T-helper 2 cell treated with Interferon-gamma antibody and Interleukin-4, amounts not matched to agents 100 ng/mL and 5 ng/mL, for 36 hours (primary cell): ENCODE measurements around the gene FAM193B. TPM values are rescaled to one million over a fixed set of nuclear protein-coding genes. Genes with fewer than 3 reads are reported as not detected.
"Not testable (repeated sequence)": the region's sequence is repeated elsewhere in the genome, so short reads cannot be mapped to it uniquely, and the experiment has no call there.

Source experiments
- intact Hi-C: fragments of 100-400 bp; cut with micrococcal nuclease; formaldehyde crosslinking; loops from one replicate; pipeline ENCODE4 v1.15.1; 2023
- total RNA-seq: library from RNA; stranded (reverse); gene quantifications from 2 replicates; pipeline ENCODE4 v1.2.3, GENCODE V29; 2022

FAM193B gene
- total RNA-seq, 1 donor from 2014 or later, result 91.1 TPM

DNA sequence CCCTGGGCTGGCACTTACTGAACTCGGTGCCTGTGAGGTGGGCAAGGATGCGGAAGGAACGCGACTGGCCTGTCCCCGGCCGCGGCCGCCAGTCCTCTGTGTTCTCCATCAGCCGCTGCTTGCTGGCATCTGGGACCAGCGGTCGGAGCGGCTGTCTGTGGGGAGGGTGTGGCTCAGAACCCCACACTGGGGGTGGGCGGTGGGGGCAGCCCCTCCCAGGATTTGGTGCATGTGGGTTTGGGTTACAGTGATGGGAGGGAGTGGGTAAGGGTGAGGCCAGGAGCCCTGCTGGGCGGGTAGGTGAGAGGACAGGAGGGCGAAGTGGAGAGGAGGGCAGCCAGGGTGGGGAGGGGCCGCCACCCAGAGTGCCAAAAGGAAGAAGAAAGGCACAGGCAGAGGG is 63.4 kb downstream of the FAM193B start:
- intact Hi-C loops, result no loop called here

DNA sequence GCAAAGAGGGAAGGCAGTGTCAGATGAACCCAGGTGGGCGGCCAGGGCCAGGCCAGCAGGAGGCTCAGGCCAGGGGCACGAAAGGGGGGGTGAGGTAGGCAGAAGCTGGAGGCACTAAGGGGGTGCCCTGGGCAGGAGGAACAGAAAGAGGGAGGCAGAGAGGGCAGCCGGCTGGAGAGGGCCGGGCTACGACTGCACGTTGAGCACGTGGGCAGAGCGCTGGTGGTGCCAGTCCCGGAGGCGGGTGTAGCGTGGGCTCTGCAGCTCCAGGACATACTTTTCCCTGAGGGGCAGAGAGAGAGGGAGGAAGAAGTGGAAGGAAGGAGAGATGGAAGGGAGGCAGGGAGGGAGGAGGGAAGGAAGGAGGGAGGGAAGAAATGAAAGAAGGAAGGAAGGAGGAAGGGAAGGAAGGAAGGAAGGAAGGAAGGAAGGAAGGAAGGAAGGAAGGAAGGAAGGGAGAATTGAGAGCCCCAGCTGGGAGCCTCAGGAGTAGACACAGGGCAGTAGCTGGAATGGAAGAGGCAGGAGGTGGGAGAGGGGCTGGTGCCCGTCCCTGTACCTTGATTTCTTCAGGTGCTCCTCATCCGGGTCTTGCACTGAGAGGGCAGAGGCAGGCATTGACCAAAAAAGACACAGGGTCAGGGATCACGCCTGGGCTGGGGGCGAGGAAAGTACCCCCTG is 63.9 kb downstream of the FAM193B start:
- intact Hi-C loops, result no loop called here

DNA sequence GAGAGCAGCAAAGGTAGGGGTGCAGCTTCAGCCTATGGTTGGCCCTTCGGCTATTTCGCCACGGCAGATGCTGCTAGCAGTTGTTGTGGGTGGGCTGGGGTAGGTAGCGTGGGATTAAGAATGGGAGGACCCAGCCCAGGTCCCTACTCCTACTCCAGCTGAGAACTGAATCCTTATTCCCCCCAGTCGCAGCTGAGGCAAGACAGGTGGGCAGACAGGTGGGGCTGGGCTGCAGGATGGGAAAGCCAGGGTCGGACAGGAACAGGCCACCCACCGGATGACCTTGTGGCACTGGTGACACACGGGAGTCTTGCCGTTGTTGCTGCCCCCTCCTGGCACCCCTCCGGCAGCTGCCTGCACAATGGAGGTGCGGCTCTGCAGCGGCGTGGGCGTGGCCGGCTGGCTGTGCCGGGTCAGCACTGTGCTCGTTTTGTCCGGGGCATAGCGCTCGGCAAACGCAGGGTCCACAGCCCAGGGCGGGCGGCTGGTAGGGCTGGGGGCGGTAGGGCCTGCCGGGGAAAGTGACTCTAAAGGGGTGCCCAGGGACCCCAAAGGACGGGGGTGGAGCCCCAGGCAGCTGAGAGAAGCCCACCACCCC is 65.1 kb downstream of the FAM193B start:
- intact Hi-C loops, result no loop called here

DNA sequence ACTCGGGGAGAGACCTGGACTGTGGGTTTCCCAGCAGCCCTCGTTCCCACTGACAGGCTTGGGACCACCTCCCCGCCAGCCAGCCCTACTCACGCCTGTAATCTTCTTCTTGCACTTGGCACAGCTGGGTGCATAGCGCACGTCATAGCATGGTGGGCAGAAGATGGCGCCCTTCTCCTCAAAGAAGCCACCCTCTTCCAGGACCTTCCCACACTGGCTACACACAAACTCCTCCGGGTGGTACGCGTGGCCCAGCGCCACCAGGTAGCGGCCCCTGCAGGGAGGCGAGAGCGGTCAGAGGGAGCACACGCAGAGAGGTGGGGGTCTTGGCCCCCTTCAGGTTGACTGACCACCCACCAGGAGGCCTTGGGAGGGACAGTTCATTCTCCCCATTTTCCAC is 66.4 kb downstream of the FAM193B start:
- intact Hi-C loops, result no loop called here

DNA sequence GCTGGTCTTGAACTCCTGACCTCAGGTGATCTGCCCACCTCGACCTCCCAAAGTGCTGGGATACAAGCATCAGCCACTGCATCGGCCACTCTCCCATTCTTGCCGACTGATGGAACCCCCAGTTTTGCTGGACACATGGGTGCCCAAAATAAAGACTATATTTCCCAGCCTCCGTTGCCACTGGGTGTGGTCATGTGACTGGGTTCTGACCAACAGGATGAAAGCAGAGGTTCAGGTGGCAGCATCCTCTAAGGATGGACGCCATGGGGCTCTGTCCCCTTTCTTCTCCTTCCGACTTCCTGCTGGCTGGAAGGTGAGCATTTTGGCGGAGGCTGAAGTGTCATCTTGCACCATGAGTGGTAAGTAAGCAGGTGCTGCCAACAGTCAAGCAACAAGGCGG is 67.2 kb downstream of the FAM193B start:
- intact Hi-C loops, result no loop called here

DNA sequence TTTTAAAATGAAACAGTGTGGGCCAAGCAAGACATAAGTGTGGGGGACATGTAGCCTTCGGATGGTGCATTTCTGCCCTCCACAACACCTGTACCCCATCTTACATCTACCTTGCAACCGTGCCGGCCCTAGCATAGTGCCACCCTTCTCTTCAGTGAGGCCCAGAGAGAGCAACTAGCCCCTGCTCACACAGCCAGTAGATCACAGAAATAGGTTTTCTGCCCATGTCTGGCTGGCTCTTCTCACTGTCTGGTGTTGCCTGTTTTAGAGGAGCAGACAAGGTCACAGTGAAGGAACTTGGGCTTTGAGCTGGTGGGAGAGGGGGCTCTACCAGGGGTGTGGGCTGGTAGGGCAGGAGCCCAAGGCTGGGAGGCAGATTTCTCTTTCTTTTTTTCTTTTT is 68.1 kb downstream of the FAM193B start:
- intact Hi-C loops, result no loop called here

DNA sequence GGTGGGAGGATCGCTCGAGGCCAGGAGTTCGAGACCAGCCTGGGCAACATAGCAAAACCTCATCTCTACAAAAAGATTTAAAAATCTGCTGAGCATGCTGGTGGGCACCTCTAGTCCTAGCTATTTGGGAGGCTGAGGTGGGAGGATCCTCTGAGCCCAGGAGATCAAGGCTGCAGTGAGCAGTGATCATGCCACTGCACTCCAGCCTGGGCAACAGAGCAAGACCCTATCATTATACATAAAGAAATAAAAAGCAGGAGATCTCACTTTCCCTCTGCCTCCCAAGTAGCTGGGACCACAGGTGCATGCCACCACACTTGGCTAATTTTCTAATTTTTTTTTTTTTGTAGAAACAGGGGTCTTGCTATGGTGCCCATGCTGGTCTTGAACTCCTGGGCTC is 68.6 kb downstream of the FAM193B start:
- intact Hi-C loops, result not testable (repeated sequence)

DNA sequence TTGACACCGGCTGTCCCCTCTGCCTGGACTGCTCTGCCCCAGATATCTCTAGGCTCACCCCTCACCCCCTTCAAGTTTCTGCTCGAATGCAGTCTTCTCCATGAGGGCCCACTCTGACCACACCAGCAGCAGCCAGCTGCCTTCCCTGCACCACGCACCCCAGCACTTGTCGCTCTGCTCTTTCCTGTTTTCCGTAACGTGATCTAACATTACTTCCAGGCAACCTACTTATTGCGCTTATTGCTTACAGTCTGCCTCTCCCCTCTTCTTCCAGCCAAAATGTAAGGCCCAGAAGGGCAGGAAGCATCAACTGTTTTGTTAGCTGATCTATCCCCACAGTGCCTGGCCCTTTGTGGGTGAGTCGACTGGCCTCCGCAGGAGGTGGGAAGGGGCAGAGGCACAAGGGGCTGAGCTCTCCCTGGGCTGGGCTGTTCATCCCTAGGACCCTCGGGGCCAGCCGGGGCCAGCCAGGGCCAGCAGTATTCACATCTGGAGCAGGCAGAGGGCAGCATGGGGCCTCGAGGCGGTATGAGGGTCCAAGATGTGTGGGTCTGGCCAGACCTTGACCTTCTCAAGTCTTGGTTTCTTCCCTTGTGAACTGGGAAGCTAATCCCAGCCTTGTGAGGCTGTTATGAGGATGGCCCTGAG is 69.3 kb downstream of the FAM193B start:
- intact Hi-C loops, result no loop called here

DNA sequence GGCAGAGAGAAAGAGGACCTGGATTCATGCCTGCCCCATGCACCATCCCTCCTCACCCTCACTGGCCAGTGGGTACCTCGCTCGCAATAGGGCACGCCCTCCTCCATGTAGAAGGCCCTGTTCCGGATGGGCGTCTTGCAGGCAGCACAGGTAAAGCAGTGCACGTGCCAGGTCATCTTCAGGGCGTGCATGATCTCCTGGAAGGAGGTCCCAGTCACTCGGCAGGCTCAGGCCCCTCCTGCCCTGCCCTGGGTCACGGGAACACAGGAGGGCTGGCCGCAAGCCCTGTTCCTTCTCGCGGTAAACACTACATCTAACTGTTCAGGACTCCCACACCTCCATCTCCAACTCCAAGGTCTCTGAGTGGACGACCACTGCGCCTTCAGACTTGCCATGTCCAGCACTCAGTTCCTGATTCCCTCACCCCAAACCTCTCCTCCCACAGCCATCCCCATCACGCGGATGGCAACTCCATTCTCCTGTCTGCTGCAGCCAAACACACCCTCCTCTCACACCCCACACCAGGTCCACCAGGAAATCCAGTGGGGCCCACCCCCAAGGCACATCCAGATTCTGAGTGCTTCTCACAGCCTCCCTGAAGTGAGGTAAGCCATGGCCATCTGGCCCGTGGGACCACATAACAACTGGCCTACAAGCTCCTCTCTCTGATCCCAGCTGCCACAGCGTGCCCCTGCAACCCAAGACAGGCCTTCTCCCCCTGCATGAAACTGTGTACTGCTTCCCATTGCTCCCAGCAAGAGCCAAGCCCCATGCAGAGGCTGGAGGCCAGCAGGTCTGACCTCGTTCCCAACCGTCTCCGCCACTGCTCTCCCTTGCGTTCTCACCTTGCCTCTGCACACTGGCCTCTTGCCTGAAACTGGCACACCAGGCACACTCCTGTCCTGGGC is 70.1 kb downstream of the FAM193B start:
- intact Hi-C loops, result no loop called here

DNA sequence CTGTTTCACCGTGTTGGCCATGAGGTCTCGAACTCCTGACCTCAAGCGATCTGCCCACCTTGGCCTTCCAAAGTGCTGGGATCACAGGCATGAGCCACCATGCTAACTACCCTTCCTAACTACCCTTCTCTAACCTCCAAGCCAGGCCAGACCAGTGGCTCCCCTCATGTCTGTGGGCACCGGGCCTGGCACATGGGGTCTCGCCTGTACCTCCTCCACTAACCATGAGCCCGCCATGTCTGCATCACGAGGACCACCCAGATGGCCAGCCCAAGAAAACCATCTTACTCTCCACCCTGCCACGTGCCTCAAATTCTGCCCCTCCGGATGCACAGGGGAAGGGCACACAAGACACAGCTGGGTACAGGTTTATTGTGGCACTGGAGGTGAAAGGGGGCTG is 71.3 kb downstream of the FAM193B start:
- intact Hi-C loops, result no loop called here

DNA sequence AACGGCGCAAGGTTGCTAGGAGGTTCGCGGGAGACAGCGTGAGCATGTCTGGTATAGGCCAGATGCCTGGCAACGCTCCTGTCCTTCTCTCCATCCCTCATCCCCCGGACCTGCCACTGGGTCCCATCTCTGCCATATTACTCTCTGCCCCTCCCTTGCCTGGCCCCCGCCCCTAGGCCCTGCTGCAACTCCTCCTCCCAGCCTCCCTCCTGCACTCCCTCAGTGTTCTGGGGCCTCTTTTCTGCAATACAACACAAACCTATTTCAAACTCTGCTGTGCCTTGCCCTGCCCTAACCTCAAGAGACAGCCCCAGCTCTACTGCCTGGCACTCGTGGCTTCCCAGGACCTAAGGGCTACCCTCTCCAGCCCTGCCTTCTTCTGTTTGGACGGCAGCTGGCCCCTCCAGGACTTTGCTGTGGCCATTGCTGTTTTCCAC is 72.0 kb downstream of the FAM193B start:
- intact Hi-C loops, result no loop called here

DNA sequence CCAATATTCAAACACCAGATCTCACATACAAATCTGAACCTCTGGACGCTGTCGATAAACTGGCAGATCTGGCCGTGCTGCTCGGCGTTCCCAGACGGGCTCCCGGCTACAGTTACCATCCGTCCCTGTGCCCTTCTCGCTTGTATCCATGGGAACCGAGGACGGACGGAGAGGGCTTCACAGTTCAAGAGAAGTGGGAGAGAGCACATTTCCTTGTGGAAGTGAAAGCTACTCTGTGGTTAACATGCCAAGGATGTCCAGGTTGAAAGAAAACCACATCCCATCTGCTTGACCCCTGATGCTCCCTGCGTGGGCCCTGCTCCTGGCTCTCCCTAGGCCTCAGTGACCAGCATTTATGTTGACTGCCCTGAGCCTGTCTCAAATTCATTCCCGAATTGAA is 74.6 kb downstream of the FAM193B start:
- intact Hi-C loops, result loop anchor here (1.0 kb wide), 1 partner anchor 18 kb away; the partner anchor contains the start of gene PDLIM7

DNA sequence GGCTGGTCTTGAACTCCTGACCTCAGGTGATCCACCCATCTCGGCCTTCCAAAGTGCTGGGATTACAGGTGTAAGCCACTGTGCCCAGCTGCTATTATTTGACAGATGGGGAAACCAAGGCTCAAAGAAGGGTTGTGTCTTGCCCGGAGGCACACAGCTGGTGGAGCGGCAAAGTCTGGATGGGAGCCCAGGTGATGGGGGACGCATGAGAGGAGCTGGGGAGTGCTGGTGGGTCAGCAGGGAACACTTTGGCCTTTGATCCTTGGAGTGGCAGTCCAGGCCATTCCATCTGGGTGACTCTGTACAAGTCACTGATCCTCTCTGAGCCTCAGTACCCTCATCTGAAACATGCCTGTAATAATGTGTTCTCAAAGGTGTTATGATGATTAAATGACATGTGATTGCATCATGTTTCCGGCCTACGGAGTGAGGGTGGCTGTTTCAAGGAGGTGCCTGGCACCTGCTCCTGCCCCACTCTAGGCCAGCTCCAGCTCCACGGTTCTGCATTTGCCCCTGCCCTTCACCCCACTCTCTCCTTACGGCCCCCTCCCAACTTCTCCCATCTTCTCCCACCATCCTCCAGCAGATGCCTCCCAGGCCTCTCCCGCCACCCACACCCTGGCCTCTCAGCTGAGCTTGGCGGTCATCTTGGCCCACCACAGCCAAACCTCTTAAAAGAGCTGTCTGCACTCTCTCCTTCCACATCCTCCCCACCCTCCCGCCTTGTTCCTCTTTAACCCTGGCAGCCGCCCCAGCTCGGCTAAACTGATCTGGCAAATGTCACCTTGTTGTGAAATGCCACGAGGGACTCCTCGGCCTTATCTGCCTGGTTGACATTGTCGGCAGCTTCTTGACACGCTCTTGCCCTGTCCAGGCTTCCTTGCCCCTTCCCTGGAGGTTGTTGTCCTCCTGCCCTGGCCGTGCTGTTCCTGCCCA is 75.4 kb downstream of the FAM193B start:
- intact Hi-C loops, result loop anchor here (1.0 kb wide), 1 partner anchor 18 kb away; the partner anchor contains the start of gene PDLIM7

DNA sequence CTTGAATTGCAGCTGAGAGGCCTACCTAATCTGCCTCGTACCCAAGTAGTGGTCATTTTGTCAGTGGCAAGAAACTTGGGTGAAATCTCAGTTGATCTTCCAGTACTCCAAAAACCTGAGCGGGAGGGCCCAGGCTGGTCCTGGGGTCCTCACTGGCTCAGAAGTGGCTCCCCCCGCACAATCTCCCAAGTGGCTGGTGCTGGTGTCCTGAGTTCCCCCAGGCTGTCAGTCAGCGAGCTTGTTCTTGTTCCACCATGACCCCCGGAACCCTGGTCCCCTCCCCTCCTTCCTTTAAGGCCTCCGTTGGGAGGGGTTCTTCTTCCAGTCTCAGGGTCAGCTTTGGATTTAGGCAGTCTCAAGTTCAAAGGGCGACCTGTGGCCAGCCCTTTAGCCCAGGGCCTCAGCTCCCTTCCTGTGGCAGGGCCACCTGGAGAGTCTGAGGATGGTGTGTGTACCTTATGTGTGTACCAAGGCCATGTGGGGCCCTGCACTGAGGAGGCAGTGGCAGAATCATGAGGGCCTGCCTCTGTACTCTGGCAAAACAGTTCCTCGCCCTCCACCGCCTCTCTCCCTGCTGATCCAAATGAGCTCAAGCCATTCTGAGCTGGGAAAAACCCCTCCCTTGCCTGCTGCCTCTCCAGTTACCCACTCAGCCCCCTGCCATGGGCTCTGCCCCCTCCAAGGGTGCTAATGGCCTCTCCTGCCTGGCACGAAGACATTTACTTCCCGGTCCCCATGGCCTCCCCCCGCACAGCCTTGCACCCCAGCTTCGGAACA is 76.5 kb downstream of the FAM193B start:
- intact Hi-C loops, result no loop called here

DNA sequence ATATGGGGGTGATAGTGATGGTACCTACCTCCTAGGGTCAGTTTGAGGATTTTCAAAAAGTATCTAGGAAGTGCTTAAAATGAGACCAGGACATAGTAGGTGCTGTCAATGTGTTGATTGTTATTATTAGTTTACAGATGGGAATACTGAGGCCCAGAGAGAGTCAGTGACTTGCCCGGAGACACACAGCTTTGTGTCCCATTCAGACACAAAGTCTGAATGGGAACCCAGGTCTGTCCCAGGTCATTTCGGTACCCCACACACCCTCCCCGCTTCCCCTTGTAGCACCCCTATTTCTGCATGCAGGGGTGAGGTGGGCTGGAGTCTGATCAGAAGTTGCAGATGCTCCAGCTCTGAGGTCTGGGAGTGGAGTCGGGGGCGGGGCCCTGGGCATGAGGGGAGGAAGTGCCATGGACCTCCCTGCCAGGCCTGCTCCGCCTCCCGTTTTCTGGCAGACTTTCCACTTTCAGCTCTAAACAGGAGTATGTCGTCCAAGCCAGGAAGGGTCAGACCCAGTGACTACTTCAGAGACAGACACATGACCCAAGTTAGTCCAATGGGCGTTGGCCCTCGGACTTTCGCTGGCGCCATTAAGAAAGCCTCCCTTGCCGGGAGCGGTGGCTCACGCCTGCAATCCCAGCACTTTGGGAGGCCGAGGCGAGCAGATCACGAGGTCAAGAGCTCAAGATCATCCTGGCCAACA is 77.7 kb downstream of the FAM193B start:
- intact Hi-C loops, result no loop called here

DNA sequence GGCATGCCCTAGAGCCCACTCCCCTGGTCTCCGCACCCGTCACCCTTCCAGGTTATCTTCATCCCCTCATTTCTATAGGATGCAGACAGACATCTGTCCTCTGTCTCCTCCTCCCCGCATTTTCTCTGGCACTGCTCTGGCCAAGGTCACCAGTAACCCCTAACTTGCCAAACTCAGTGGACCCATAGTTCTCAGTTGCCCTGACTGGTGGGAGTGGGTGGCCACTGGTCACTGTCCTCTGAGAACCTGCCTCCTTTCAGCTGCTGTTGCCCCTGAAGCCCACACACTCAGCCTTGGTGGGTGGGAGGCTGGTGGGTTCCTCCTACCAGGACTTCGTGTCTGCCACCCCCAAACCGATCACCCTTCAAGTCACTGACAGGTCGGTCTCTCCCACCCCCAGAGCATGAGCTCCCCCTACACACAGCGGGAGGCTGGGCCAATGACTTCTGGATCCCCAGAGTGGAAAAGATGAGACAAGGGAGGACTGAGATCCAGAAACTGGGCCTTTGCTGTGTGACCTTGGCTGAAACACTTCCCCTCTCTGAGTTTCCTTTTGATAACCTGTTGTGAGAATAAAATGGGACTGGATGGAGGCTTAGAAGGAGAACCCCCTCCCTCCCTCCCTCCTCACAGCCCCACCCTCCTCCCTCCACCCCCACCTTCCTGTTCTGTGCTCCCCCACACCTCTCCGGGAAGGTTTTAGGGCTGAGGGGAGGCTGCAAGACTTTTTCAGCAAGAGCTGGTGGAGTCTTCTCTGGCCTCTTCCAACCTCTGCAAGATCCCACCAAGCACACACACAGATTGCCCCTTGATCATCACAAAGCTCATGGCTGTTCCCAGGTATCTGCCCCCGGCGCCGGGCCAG is 78.6 kb downstream of the FAM193B start:
- intact Hi-C loops, result no loop called here

DNA sequence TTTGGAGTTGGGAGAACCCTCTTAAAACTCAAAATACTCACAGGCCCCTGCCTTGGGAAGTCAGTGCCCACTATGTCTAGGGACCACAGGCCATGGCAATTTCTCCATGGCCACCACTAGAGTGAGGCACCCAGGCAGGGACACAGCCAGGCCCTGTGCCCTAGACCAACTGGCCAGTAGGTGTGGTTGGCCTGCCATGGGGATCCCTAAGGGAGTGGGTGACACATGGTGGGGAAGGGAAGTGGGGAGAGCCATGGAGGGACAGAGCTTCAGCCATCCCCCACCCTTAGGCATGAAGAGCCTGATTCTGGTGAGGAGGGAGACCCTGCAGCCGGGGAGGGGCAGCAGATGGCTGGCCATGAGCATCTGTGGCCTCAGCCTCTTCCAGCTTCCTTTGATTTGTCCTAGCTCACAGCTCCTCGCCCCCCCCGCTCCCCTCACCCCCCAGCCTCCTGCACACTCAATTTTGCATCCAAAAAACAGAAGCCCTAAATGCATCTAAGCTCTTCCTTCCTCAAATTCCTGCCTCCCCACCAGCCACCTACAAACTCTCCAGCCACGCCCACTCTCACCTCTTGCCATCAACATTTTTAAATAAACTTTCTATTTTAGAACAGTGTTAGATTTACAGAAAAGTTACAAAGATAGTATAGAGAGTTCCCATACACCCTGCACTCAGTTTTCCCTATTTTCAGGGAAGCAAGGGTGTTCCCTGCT is 79.4 kb downstream of the FAM193B start:
- intact Hi-C loops, result no loop called here
